ENCODE results near the gene RASA3. TPM values are rescaled to one million over a fixed set of nuclear protein-coding genes. Genes with fewer than 3 reads are reported as not detected.

RASA3 gene
- total RNA-seq, 3 donors from 2014 or later (not counting 1 experiment from before 2014, with no cell fraction given) = 252 to 277 (median 274) TPM

- Mint-ChIP-seq H3K4me3 (no peak overlapping the region), H3K4me1 (no peaks in the 10 kb centered on the region), H3K9me3 (no peaks in the 10 kb centered on the region), H3K36me3 (no peaks in the 10 kb centered on the region), H3K27ac (no peak overlapping the region), H3K27me3 (ENCODE audit: low read depth in 2 of 2) (no peaks in the 10 kb centered on the region)
- 87% methylated on average over 7 of the region's 9 CpGs for WGBS (ENCODE audit: insufficient coverage)
- Histone ChIP-seq H3K36me3 (ENCODE audit: control insufficient read depth, insufficient read depth, low read length) (peaks cover 19% of the 10 kb centered on the region), H3K4me3 (ENCODE audit: low read length) (no peak overlapping the region), H3K27ac (ENCODE audit: low read length) (no peak overlapping the region), H3K9me3 (ENCODE audit: control insufficient read depth, insufficient read depth, low read length) (no peaks in the 10 kb centered on the region), H3K4me1 (ENCODE audit: control insufficient read depth, insufficient read depth, low read length) (no peaks in the 10 kb centered on the region), H3K27me3 (ENCODE audit: control insufficient read depth, insufficient read depth, low read length) (no peaks in the 10 kb centered on the region)
- ATAC-seq (no peak), DNase-seq (no peak)
- TF ChIP-seq, protein P1, sequence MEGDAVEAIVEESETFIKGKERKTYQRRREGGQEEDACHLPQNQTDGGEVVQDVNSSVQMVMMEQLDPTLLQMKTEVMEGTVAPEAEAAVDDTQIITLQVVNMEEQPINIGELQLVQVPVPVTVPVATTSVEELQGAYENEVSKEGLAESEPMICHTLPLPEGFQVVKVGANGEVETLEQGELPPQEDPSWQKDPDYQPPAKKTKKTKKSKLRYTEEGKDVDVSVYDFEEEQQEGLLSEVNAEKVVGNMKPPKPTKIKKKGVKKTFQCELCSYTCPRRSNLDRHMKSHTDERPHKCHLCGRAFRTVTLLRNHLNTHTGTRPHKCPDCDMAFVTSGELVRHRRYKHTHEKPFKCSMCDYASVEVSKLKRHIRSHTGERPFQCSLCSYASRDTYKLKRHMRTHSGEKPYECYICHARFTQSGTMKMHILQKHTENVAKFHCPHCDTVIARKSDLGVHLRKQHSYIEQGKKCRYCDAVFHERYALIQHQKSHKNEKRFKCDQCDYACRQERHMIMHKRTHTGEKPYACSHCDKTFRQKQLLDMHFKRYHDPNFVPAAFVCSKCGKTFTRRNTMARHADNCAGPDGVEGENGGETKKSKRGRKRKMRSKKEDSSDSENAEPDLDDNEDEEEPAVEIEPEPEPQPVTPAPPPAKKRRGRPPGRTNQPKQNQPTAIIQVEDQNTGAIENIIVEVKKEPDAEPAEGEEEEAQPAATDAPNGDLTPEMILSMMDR (IDR thresholded peaks at IDR 0.05) = no peak
- intact Hi-C loops (cut with micrococcal nuclease) = no loop called here
These were observed 165.2 kb downstream of the RASA3 start for GRCh38 chr13:113967206-113967720.

- ATAC-seq (no peak), DNase-seq (no peak)
- TF ChIP-seq, protein P1 (IDR thresholded peaks at IDR 0.05) = no peak
- H3K27me3 Mint-ChIP-seq (ENCODE audit: low read depth in 2 of 2) = no peaks in the 10 kb centered on the region
- no peaks in the 10 kb centered on the region for H3K9me3 Mint-ChIP-seq
- Histone ChIP-seq H3K27me3 (ENCODE audit: control insufficient read depth, insufficient read depth, low read length) (no peaks in the 10 kb centered on the region), H3K36me3 (ENCODE audit: control insufficient read depth, insufficient read depth, low read length) (peaks cover 17% of the 10 kb centered on the region), H3K9me3 (ENCODE audit: control insufficient read depth, insufficient read depth, low read length) (no peaks in the 10 kb centered on the region), H3K4me3 (ENCODE audit: low read length) (no peak overlapping the region), H3K4me1 (ENCODE audit: control insufficient read depth, insufficient read depth, low read length) (no peaks in the 10 kb centered on the region), H3K27ac (ENCODE audit: low read length) (no peak overlapping the region)
- 98% methylated on average over 5 of the region's 5 CpGs for WGBS (ENCODE audit: insufficient coverage)
- H3K36me3 Mint-ChIP-seq = no peaks in the 10 kb centered on the region
- intact Hi-C loops (cut with micrococcal nuclease) = no loop called here
- no peak overlapping the region for H3K27ac Mint-ChIP-seq
- H3K4me1 Mint-ChIP-seq = peaks cover 0 to 5% of the 10 kb centered on the region in 2 donors
- H3K4me3 Mint-ChIP-seq = no peak overlapping the region
These were observed 166.2 kb downstream of the RASA3 start for GRCh38 chr13:113965968-113966884.

DNA sequence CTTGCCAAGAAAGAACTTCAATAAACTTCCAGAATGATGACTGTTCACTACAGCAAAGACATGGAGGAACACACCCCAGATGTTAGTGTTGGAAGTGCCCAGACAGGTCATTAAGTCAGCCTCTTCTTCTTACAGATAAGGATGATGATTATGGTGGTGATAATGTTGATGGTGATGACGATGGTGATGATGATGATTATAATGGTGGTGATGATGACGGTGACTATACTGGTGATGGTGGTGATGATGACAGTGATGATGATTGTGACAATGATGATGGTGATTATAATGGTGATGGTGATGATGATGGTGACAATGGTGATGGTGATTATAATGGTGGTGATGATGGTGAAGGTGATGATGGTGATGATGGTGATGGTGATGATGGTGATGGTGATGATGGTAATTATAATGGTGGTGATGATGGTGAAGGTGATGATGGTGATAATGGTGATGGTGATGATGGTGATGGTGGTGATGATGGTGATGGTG, 167.0 kb downstream of the RASA3 start:
- WGBS (ENCODE audit: insufficient coverage) = 97% methylated on average over 2 of the region's 2 CpGs
- intact Hi-C loops (cut with micrococcal nuclease) = no loop called here

More for the DNA sequence above, 167.0 kb downstream of the RASA3 start:
- TF ChIP-seq, protein P1 (IDR thresholded peaks at IDR 0.05) = no peak
- Histone ChIP-seq H3K4me1 (ENCODE audit: control insufficient read depth, insufficient read depth, low read length) (no peaks in the 10 kb centered on the region), H3K9me3 (ENCODE audit: control insufficient read depth, insufficient read depth, low read length) (no peaks in the 10 kb centered on the region), H3K27me3 (ENCODE audit: control insufficient read depth, insufficient read depth, low read length) (no peaks in the 10 kb centered on the region), H3K27ac (ENCODE audit: low read length) (no peak overlapping the region), H3K4me3 (ENCODE audit: low read length) (no peak overlapping the region), H3K36me3 (ENCODE audit: control insufficient read depth, insufficient read depth, low read length) (peaks cover 13% of the 10 kb centered on the region)
- peaks cover 0 to 5% of the 10 kb centered on the region in 2 donors for H3K4me1 Mint-ChIP-seq
- H3K4me3 Mint-ChIP-seq = no peak overlapping the region
- H3K27me3 Mint-ChIP-seq (ENCODE audit: low read depth in 2 of 2) = no peaks in the 10 kb centered on the region
- no peak overlapping the region for H3K27ac Mint-ChIP-seq
- no peaks in the 10 kb centered on the region for H3K36me3 Mint-ChIP-seq
- H3K9me3 Mint-ChIP-seq = no peaks in the 10 kb centered on the region
- DNase-seq (no peak), ATAC-seq (no peak)

All from natural killer cell (primary cell).